Liver (tissue), 9 donors: ENCODE results near the gene HECTD1. TPM values are rescaled to one million over a fixed set of nuclear protein-coding genes. Genes with fewer than 3 reads are reported as not detected.
"Not testable (repeated sequence)": the region's sequence is repeated elsewhere in the genome, so short reads cannot be mapped to it uniquely, and the experiment has no call there.

Experiments
- DNase-seq: peaks from one replicate; pipeline ENCODE4 v3.0.0-alpha.2; 2017; ENCODE audit warnings: low spot score
- H3K27ac ChIP-seq, 2 donors: one replicate each; pipeline ENCODE4 v1.7.0; 2013; ENCODE audit warnings: inconsistent platforms in 2 of 2, low read length in 2 of 2, control low read depth in 1 of 2, low read depth in 1 of 2, mild to moderate bottlenecking in 1 of 2
- H3K27me3 ChIP-seq, 4 donors: one replicate each; pipeline versions ENCODE4 v1.6.1 to v1.7.0; 2013; ENCODE audit warnings: low read length in 3 of 4, inconsistent platforms in 1 of 4, mild to moderate bottlenecking in 1 of 4, moderate library complexity in 1 of 4; ENCODE audit not compliant: control insufficient read depth in 4 of 4, insufficient read depth in 4 of 4
- H3K36me3 ChIP-seq, 4 donors: one replicate each; pipeline versions ENCODE4 v1.6.1 to v1.7.0; 2013; ENCODE audit warnings: low read length in 3 of 4, mild to moderate bottlenecking in 3 of 4, low read depth in 1 of 4, moderate library complexity in 1 of 4; ENCODE audit not compliant: control insufficient read depth in 4 of 4, insufficient read depth in 3 of 4
- H3K4me1 ChIP-seq, 4 donors: one replicate each; pipeline versions ENCODE4 v1.6.1 to v1.7.0; 2013; ENCODE audit warnings: low read length in 3 of 4, mild to moderate bottlenecking in 3 of 4, moderate library complexity in 1 of 4; ENCODE audit not compliant: control insufficient read depth in 4 of 4, insufficient read depth in 4 of 4
- H3K4me3 ChIP-seq, 3 donors: one replicate each; pipeline versions ENCODE4 v1.6.1 to v1.7.0; 2013; ENCODE audit warnings: low read length in 3 of 3, control low read depth in 1 of 3, low read depth in 1 of 3, mild to moderate bottlenecking in 1 of 3
- H3K9ac ChIP-seq, 2 donors: one replicate each; pipeline ENCODE4 v1.7.0; 2013; ENCODE audit warnings: low read length in 2 of 2, mild to moderate bottlenecking in 2 of 2, moderate library complexity in 2 of 2, control low read depth in 1 of 2, low read depth in 1 of 2
- H3K9me3 ChIP-seq, 4 donors: one replicate each; pipeline versions ENCODE4 v1.6.1 to v1.7.0; 2013; ENCODE audit warnings: low read length in 3 of 4; ENCODE audit not compliant: control insufficient read depth in 4 of 4
- EGR1 ChIP-seq, 2 donors: IDR thresholded peaks; 2 replicates each; pipeline ENCODE4 v1.6.1; 2016 to 2018; ENCODE audit warnings: antibody characterized with exemption in 2 of 2, low read depth in 2 of 2
- FOXA2 ChIP-seq: IDR thresholded peaks from 2 replicates; pipeline ENCODE4 v1.6.1; 2016; ENCODE audit warnings: antibody characterized with exemption
- GABPA ChIP-seq, 2 donors: IDR thresholded peaks in 1 of 2; conservative IDR thresholded peaks in 1 of 2; 2 replicates each; pipeline ENCODE4 v1.6.1; 2016; ENCODE audit warnings: antibody characterized with exemption in 2 of 2, mild to moderate bottlenecking in 1 of 2, moderate library complexity in 1 of 2
- HNF4G ChIP-seq: IDR thresholded peaks from 2 replicates; pipeline ENCODE4 v1.6.1; 2016; ENCODE audit warnings: antibody characterized with exemption
- RAD21 ChIP-seq, 2 donors: IDR thresholded peaks; 2 replicates each; pipeline ENCODE4 v1.6.1; 2016; ENCODE audit warnings: antibody characterized with exemption in 2 of 2, mild to moderate bottlenecking in 2 of 2
- WGBS: extraction: QIAGEN DNeasy Blood & Tissue Kit; methylation state at CpG from one replicate; pipeline ENCODE4 v1.1.7; 2013; 5-methylcytosine and 5-hydroxymethylcytosine counted together
- polyA plus RNA-seq, 2 donors: library from polyadenylated mRNA; stranded (reverse) in 1 of 2; unstranded in 1 of 2; fragments of 200-250 nt in 1 of 2; fragments of >200 nt in 1 of 2; fragmentation: Nextera tagmentation in 1 of 2; extraction: Ambion mirVana in 1 of 2; gene quantifications; one replicate each; pipeline versions ENCODE4 v1.2.1 to v1.2.3, GENCODE V29; 2013 to 2015
- total RNA-seq, 2 donors: library from RNA; depleted of rRNA; stranded (reverse); fragments of >200 nt; gene quantifications; one replicate each; pipeline ENCODE4 v1.2.3, GENCODE V29; 2014
- TF ChIP-seq, protein P1 (sequence below): fragments of 150-350 bp; IDR thresholded peaks from 2 replicates; pipeline ENCODE4 v1.5.1; 2017; ENCODE audit warnings: improper control_type of control experiment, low read depth, low read length; ENCODE audit not compliant: missing input control
- TF ChIP-seq, protein P2 (sequence below): IDR thresholded peaks from 2 replicates; pipeline ENCODE4 v1.6.1; 2016; ENCODE audit warnings: antibody characterized with exemption
- donor health status: healthy.
- donor health status: healthy.
- donor health status: healthy.
- donor health status: healthy.
- donor health status: healthy.

Gene HECTD1
- total and polyA plus RNA-seq, 4 donors, result 46.8 to 256 (median 118) TPM

DNA sequence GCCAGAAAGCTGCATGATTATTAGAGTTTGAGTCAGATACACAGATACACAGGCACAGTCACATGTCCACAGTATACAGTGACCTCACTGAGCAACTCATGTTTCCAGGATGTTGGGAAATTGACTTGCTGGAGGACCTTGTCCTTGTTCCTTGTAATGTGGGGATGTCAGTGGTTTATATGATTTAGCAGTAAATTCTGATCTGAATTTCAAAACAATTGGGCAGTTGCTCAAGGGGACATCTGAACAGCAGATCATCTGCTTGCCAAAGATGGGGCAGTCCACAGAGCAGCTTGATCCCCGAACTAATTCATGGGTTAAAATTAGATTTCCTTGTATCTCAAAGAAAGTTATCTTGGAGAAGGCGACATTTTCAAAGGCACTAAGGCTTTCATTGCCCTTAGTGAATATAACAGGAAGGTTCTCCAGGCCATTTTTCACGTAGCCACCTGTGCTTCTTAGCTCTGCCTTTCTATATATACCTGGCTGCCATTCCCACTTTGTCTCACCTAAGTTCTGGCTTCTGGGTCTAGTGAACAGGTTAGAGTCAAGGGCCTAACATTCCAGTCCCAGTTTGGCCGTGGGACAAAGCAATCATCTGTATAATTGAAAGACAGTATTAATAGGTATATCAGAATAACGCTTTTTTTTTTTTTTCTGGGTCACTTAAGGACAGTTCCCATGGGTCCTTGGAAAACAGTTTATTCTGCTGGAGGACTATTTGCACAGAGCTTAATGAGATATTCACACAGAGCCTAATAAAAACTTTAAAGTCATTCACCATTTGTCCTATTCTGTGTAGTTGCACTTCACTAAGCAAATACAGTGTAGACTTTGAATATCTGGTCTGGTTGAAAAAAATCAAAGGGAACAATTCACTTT, 116.5 kb downstream of the HECTD1 start (continued):
- TF ChIP-seq, protein P1, sequence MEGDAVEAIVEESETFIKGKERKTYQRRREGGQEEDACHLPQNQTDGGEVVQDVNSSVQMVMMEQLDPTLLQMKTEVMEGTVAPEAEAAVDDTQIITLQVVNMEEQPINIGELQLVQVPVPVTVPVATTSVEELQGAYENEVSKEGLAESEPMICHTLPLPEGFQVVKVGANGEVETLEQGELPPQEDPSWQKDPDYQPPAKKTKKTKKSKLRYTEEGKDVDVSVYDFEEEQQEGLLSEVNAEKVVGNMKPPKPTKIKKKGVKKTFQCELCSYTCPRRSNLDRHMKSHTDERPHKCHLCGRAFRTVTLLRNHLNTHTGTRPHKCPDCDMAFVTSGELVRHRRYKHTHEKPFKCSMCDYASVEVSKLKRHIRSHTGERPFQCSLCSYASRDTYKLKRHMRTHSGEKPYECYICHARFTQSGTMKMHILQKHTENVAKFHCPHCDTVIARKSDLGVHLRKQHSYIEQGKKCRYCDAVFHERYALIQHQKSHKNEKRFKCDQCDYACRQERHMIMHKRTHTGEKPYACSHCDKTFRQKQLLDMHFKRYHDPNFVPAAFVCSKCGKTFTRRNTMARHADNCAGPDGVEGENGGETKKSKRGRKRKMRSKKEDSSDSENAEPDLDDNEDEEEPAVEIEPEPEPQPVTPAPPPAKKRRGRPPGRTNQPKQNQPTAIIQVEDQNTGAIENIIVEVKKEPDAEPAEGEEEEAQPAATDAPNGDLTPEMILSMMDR, result no peak
- peak in 1 of 2 donors; percentile 53 for TF ChIP-seq GABPA (IDR thresholded peaks at IDR 0.05 in 1 of 2, conservative IDR thresholded peaks at IDR 0.05 in 1 of 2)
- TF ChIP-seq, protein P2, sequence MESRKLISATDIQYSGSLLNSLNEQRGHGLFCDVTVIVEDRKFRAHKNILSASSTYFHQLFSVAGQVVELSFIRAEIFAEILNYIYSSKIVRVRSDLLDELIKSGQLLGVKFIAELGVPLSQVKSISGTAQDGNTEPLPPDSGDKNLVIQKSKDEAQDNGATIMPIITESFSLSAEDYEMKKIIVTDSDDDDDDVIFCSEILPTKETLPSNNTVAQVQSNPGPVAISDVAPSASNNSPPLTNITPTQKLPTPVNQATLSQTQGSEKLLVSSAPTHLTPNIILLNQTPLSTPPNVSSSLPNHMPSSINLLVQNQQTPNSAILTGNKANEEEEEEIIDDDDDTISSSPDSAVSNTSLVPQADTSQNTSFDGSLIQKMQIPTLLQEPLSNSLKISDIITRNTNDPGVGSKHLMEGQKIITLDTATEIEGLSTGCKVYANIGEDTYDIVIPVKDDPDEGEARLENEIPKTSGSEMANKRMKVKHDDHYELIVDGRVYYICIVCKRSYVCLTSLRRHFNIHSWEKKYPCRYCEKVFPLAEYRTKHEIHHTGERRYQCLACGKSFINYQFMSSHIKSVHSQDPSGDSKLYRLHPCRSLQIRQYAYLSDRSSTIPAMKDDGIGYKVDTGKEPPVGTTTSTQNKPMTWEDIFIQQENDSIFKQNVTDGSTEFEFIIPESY, result peak; percentile 86
- TF ChIP-seq FOXA2, result peak; percentile 67

DNA sequence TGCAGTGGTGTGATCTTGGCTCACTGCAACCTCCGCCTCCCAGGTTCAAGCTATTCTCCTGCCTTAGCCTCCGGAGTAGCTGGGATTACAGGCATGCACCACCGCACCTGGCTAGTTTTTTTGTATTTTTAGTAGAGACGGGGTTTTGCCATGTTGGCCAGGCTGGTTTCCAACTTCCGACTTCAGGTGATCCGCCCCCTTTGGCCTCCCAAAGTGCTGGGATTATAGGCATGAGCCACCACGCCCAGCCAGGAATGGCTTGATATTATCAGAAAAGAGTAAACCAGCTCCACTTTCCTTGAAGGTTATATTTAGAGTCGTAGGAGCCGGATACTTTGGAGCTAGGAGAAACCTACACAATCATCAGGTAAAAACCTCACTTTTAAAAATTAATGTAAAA, 121.1 kb downstream of the HECTD1 start:
- not testable (repeated sequence) for H3K9ac ChIP-seq, H3K9me3 ChIP-seq, H3K27me3 ChIP-seq, H3K36me3 ChIP-seq, H3K27ac ChIP-seq, H3K4me3 ChIP-seq, DNase-seq
- peaks cover 4 to 12% (median 6%) of the 10 kb centered on the region in 4 donors for H3K4me1 ChIP-seq
- 92% methylated on average over 9 of the region's 9 CpGs for WGBS

DNA sequence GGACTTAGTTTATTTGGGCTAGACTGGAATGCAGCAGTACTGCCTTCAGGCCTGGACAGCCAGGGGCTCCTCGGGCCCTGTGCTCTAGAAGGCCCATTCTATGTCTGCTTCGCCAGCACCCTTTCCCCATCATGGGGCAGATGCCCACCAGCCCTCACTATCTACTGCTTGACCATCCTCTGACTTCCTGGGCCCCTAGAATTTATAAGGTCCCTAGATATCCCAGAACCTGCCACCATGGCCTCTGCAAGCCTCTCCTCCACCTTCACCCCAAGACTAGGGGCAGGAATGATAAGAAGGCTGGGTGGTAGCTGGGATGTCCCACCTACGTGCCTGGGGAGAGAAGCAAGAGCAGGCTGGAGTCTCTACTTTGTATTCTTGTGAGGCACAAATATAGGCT, 122.6 kb downstream of the HECTD1 start:
- no peaks in the 10 kb centered on the region for H3K9me3 ChIP-seq
- no peaks in the 10 kb centered on the region for H3K27me3 ChIP-seq
- WGBS, result 98% methylated on average over 3 of the region's 3 CpGs
- no peak overlapping the region for H3K4me3 ChIP-seq
- no peak overlapping the region for H3K9ac ChIP-seq
- TF ChIP-seq FOXA2 (no peak), HNF4G (no peak), EGR1 (IDR thresholded peaks at IDR 0.05; ENCODE audit: low read depth in 2 of 2) (no peak)
- peaks cover 0 to 2% (median 0%) of the 10 kb centered on the region in 4 donors for H3K4me1 ChIP-seq
- no peak for DNase-seq
- H3K36me3 ChIP-seq, result peaks cover 0 to 3% (median 2%) of the 10 kb centered on the region in 4 donors
- H3K27ac ChIP-seq, result no peak overlapping the region

DNA sequence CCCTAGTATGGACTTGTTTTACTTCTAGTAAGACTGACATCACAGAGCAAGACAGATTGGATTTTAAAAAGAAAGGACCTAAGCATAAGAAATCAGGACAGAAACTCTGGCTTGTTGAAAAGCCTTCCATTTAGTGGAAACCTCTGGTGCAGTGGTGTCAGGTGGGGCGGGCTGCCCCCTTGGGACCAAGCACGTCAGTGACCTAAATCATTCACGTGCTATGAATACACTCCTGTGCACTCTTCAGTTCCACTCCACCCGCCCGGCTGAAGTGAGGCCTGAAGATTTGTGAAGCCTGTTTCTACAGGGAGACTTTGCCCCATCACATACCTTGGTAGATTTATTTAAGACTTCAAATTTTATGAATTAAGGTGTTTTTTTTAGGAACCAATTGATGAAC, 123.2 kb downstream of the HECTD1 start:
- no peaks in the 10 kb centered on the region for H3K27me3 ChIP-seq
- H3K4me1 ChIP-seq, result no peaks in the 10 kb centered on the region
- no peaks in the 10 kb centered on the region for H3K9me3 ChIP-seq
- no peak overlapping the region for H3K4me3 ChIP-seq
- 96% methylated on average over 5 of the region's 5 CpGs for WGBS
- no peak for DNase-seq
- H3K9ac ChIP-seq, result no peak overlapping the region
- TF ChIP-seq RAD21 (IDR thresholded peaks at IDR 0.05) (no peak), GABPA (IDR thresholded peaks at IDR 0.05 in 1 of 2, conservative IDR thresholded peaks at IDR 0.05 in 1 of 2) (no peak)
- no peak overlapping the region for H3K27ac ChIP-seq
- H3K36me3 ChIP-seq, result peaks cover 0 to 3% (median 2%) of the 10 kb centered on the region in 4 donors
